Head of caudate nucleus (tissue), 42 donors: ENCODE data around the gene ENG.

Experiments used
- DNase-seq, 42 donors: peaks; one replicate each; pipeline versions ENCODE4 v3.0.0 to v3.0.0-alpha.2; 2020 to 2021; ENCODE audit warnings: mixed read lengths in 7 of 42
- intact Hi-C: fragments of 100-400 bp; cut with DNase I; formaldehyde crosslinking; loops from one replicate; pipeline ENCODE4 v1.15.0; 2022

Gene ENG

GRCh38 chr9:127809002-127809539, 45.4 kb downstream of the ENG start:
- no peak for DNase-seq
- intact Hi-C loops: no loop called here

GRCh38 chr9:127808347-127809001, 46.0 kb downstream of the ENG start:
- intact Hi-C loops: no loop called here
- no peak for DNase-seq

GRCh38 chr9:127806871-127807270, 47.6 kb downstream of the ENG start:
- DNase-seq: no peak
- intact Hi-C loops: no loop called here

GRCh38 chr9:127805620-127806019, 48.8 kb downstream of the ENG start:
- no peak for DNase-seq
- intact Hi-C loops: no loop called here

- intact Hi-C loops: no loop called here
- DNase-seq: no peak
Observed at GRCh38 chr9:127803507-127804352, 50.7 kb downstream of the ENG start.

GRCh38 chr9:127802576-127803443, 51.6 kb downstream of the ENG start, which contains the start of gene FPGS:
Gene FPGS (plus strand): TSS chr9:127802882. CDS start chr9:127802925, 43 bp downstream.
- peak; percentile 58 to 93 (median 84) for DNase-seq
- intact Hi-C loops: no loop called here

GRCh38 chr9:127801955-127802575, 52.4 kb downstream of the ENG start:
- intact Hi-C loops: no loop called here

GRCh38 chr9:127796852-127797370, 57.5 kb downstream of the ENG start:
- intact Hi-C loops: no loop called here
- no peak for DNase-seq

More at GRCh38 chr9:127801955-127802575, 52.4 kb downstream of the ENG start:
- no peak for DNase-seq

- intact Hi-C loops: no loop called here
Observed at GRCh38 chr9:127796225-127796813, 58.1 kb downstream of the ENG start.

GRCh38 chr9:127794001-127794791, 60.3 kb downstream of the ENG start:
- DNase-seq: no peak
- intact Hi-C loops: loop anchor here (5.0 kb wide), 1 partner anchor 78 kb away; no protein-coding TSS in a partner anchor

More at GRCh38 chr9:127796225-127796813, 58.1 kb downstream of the ENG start:
- DNase-seq: no peak

- intact Hi-C loops: loop anchor here (5.0 kb wide), 1 partner anchor 79 kb away; no protein-coding TSS in a partner anchor
- DNase-seq: no peak
Observed at GRCh38 chr9:127793093-127793708, 61.3 kb downstream of the ENG start.

- intact Hi-C loops: loop anchor here (5.0 kb wide), 1 partner anchor 80 kb away; no protein-coding TSS in a partner anchor
- no peak for DNase-seq
Observed at GRCh38 chr9:127792417-127793031, 61.9 kb downstream of the ENG start.

- DNase-seq: no peak
- intact Hi-C loops: loop anchor here (5.0 kb wide), 1 partner anchor 81 kb away; no protein-coding TSS in a partner anchor
Observed at GRCh38 chr9:127791085-127791484, 63.4 kb downstream of the ENG start.

- intact Hi-C loops: loop anchor here (5.0 kb wide), 1 partner anchor 82 kb away; no protein-coding TSS in a partner anchor
- DNase-seq: no peak
Observed at GRCh38 chr9:127790094-127790855, 64.2 kb downstream of the ENG start.

- intact Hi-C loops: loop anchor here (10.0 kb wide), 1 partner anchor 126 kb away; the partner anchor contains the start of gene ST6GALNAC4
- no peak for DNase-seq
Observed at GRCh38 chr9:127789179-127789578, 65.3 kb downstream of the ENG start.
